Jurkat, Clone E6-1 (cell line): Measurements from ENCODE around the gene ARHGAP26.
"Not testable (repeated sequence)": the region's sequence is repeated elsewhere in the genome, so short reads cannot be mapped to it uniquely, and the experiment has no call there.

ENCODE experiments used
- DNase-seq: peaks from one replicate; pipeline ENCODE4 v3.0.0-alpha.2; 2011; ENCODE audit warnings: low read depth, low spot score
- H3K4me3 ChIP-seq: 2 replicates; pipeline ENCODE4 v1.5.1; 2011; ENCODE audit warnings: mild to moderate bottlenecking, low read length, control low read depth, moderate library complexity

ARHGAP26 gene

GRCh38 chr5:142982821-142983200, 212.6 kb downstream of the ARHGAP26 start:
- H3K4me3 ChIP-seq, result no peak overlapping the region
- DNase-seq, result no peak

- DNase-seq, result no peak
- no peak overlapping the region for H3K4me3 ChIP-seq
Measured at GRCh38 chr5:142984011-142984410, 213.8 kb downstream of the ARHGAP26 start.

DNA sequence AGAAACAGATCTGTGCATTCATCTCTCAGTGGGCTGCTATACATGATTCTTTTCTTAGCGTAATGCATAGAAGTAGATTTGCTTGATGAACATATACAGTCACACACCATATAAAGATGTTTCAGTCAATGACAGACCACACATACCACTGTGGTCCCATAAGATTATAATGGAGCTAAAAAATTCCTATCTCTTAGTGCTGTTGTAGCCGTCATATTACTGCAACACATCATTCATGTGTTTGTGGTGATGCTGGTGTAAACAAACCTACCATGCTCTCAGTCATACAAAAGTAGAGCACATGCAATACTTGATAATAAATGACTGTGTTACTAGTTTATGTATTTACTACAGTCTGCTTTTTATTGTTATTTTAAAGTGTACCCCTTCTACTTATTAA, 214.3 kb downstream of the ARHGAP26 start:
- H3K4me3 ChIP-seq, result no peak overlapping the region
- no peak for DNase-seq

- DNase-seq, H3K4me3 ChIP-seq: not testable (repeated sequence)
Measured at GRCh38 chr5:142989270-142989669, 219.1 kb downstream of the ARHGAP26 start.

GRCh38 chr5:142990073-142990472, 219.9 kb downstream of the ARHGAP26 start:
- H3K4me3 ChIP-seq, DNase-seq: not testable (repeated sequence)

DNA sequence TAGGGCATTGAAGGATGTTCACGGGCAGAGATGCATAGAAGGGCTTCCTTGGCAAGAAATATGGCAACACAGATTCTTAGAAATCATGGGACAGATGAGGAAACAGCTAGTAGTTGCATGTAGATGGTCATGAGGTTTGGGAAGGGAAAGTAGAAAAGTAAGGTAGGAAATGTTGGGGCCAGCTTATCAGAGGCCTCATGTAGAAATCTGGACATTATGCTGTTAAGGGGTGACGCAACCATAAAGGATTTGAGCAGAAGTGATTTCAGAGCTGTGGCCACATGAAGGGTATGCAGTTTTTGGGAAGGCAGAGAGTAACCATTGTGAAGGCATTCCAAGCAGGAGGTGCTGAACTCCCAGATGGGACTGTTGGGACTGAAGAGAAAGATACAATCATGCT, 224.0 kb downstream of the ARHGAP26 start:
- H3K4me3 ChIP-seq, result no peak overlapping the region
- DNase-seq, result no peak

DNA sequence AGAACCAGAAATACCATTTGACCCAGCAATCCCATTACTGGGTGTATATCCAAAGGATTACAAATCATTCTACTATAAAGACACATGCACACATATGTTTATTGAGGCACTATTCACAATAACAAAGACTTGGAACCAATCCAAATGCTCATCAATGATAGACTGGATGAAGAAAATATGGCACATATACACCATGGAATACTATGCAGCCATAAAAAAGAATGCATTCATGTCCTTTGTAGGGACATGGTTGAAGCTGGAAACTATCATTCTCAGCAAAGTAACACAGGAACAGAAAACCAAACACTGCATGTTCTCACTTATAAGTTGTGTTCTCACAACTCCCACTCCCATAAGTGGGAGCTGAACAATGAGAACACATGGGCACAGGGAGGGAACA, 225.4 kb downstream of the ARHGAP26 start:
- not testable (repeated sequence) for DNase-seq, H3K4me3 ChIP-seq

DNA sequence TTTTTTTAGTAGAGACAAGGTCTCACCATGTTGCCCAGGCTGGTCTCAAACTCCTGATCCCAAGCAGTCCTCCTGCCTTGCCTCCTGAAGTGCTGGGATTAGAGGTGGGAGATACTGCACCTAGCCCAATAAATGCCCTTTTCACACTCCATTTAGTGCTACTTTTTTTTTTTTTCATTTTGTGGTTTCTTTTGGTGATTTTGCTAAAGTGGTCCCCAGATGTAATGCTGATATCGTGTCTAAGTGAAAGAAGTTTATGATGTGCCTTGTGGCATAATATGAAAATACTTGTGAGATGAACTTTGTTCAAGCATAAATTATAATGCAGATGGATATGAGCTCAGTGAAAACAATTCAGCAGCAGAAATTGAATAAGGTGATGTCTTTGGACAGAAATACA, 227.4 kb downstream of the ARHGAP26 start:
- H3K4me3 ChIP-seq, result no peak overlapping the region
- no peak for DNase-seq

GRCh38 chr5:142998316-142999020, 228.3 kb downstream of the ARHGAP26 start:
- no peak overlapping the region for H3K4me3 ChIP-seq
- no peak for DNase-seq

DNA sequence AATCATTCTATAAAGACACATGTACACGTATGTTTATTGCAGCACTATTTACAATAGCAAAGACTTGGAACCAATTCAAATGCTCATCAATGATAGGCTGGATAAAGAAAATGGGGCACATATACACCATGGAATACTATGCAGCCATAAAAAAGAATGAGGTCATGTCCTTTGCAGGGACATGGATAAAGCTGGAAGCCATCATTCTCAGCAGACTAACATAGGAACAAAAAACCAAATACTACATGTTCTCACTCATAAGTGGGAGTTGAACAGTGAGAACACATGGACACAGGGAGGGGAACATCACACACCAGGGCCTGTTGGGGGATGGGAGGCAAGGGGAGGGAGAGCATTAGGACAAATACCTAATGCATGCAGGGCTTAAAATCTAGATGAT, 230.4 kb downstream of the ARHGAP26 start:
- H3K4me3 ChIP-seq, DNase-seq: not testable (repeated sequence)

DNA sequence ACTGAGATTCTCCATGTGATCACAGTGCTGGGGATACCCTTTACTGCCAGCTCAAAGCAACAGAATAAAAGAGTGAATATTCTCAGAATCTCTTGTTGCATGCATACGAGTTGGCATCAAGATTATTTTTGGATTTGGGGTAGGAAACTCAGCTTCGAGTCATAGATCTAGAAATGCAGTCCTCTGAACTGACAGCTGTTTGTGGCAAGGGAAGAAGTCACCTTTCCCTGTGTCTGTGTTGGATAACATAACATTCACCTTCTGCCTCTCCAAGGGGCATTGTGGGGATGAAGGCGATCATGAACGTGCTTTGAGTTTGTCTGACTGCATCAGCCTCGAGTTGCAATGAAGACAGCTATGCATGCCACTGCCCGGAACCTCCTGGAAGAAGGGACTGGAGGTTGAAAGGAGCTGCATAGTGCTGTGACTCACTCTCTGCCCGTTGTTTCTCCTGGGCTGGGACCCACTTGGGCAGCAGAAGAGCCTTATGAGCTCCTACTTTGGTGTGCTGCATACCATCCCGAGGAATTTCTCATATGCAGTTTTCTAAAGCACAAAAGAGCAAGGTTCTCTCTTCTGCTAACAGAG, 231.7 kb downstream of the ARHGAP26 start:
- H3K4me3 ChIP-seq, result no peak overlapping the region
- DNase-seq, result no peak

DNA sequence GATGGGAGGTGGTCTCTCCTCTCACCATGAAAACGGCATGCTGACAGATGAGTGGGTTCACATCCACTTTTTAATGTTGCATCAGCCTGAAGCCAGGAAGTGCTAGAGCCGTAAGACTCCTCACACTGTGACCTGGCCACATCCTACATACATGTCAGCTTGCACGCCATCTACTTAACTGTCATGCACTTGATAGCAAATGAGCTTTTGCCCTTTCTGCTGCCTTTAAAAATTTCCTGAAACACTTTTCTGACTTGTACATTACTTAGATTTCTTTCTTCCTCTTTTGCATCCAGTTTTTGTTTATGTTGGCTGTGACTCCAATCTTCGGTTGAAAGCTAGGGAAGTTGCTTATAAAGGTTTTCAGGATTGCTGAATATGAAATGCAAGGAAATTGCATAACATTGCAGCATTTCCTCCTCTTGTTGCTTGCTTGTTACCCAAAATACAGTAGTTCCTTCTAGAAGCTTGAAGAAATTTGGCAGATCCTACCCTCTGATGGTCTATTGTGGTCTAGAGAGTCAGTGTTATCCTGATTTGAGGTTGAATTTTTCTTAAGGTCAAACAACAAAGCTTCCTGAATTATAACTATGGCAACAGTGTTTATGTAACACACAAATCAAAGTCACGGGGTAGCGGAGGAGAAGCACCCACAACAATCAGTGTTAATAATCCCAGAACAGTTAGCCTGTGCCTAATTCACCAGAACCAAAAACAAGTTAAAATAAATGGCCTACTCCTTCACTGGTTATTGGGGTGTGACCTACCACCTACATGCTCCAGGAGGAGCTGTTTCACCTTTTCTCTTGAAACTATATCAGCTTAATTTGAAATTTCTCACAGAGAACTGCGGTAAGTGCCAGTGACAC, 232.5 kb downstream of the ARHGAP26 start:
- peak overlapping the region; percentile 4 for H3K4me3 ChIP-seq
- peak; percentile 87 for DNase-seq

- H3K4me3 ChIP-seq, result no peak overlapping the region
- DNase-seq, result no peak
Measured at GRCh38 chr5:143003328-143003636, 233.1 kb downstream of the ARHGAP26 start.

DNA sequence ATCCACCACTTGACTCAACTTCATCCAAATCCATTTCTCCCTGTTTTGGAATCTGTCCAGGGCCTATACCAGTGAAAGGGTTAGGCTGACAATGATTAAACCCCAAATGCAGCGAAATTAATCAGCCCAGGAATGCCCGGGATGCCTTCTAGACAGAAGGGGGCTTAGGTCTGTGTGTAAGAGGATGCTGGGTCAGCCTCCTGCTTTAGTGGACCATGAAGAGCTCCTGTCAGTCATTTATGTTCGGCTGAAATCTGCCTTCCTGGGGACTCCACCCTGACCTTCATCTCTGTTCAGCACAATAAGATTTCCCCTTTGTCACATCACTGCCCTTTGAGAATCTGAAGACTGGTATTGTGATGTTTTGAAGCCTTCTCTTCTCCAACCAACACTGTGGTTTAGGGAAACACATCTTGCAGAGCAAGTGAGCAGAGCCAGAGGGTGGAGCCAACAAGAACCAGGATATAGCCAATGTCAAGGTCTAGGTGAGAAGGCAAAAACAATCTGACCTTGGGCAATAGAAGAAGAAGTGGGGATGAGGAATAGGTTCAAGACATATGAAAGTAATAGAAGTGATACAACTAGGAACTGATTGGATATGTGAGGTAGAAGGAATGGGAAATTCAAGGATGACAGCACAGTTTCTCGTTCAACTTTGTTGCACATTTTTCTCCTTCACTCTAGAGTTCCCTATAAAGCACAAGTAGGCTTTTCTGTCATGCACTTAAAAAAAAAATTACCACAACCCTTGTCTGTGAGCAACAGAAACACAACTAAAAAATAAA, 234.4 kb downstream of the ARHGAP26 start:
- DNase-seq, result no peak

DNA sequence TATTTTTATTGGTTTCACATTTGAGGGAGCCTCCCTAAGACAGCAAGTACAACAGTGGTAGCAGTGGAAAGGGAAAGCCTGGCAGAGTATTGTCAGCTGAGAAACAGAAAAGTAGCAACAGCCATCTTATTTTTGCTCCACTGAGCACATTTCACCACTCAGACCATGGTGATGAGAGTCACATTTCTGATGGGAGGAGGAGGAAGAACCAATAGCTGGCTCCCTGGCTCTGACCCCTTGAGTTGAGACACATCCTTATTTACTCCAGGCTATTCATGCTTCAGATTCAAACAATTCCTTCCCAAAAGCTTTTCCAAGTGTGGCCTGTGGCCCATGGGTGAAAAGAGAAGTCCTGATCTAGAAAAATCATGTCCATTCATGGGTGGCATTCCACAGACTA, 236.3 kb downstream of the ARHGAP26 start:
- H3K4me3 ChIP-seq, result no peak overlapping the region
- no peak for DNase-seq

More for the DNA sequence above, 234.4 kb downstream of the ARHGAP26 start:
- no peak overlapping the region for H3K4me3 ChIP-seq

DNA sequence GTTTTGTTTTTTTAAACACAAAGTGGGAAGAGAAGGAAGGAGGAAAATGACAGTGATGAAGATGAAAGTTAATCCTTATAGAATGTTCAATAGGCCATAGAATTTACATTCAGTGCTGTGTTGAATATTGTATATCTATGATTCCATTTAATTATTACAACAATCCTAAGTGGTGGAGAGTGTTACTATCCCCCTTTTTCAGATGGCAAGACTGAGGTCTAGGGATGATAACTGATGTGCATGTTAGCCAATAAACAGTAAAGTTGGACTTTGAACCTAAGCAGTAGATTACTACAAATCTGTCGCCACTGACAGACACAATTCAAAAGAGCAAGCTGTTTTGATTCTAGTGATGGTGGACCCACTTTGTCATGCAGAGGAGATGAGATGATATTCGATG, 237.9 kb downstream of the ARHGAP26 start:
- DNase-seq, result no peak
- H3K4me3 ChIP-seq, result no peak overlapping the region

DNA sequence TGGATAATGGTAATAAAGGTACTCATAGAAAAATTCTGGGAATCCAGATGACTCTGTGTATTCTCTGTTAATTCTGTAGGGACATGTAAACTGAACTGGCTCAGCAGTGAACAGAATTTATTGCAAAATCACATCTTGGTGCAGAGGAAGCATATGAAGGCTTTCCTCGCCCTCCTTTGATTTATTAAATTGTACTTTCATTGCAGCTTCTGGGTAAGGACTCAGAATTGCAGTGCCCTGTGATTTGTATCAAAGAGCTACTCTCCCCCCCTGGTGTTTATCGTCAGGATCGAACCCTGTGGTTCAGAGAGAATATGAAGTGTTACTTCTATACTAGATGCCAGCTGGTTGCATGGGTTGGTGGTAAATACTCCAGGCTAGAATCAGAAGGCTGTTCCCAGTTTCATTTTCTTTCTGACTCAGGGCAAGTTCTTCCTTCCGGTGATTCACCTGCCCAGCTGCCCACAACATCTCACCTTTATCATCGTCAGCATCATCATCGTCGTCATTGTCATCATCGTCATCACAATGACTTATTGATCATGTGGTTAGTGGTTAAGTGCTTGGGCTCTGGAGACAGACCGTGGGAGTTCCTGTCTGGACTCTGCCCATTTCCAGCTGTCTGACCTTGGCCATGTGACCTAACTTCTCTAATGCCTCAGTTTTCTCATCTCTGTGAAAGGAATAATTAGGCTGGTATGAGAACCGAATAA, 238.8 kb downstream of the ARHGAP26 start:
- DNase-seq, result no peak
- H3K4me3 ChIP-seq, result no peak overlapping the region

DNA sequence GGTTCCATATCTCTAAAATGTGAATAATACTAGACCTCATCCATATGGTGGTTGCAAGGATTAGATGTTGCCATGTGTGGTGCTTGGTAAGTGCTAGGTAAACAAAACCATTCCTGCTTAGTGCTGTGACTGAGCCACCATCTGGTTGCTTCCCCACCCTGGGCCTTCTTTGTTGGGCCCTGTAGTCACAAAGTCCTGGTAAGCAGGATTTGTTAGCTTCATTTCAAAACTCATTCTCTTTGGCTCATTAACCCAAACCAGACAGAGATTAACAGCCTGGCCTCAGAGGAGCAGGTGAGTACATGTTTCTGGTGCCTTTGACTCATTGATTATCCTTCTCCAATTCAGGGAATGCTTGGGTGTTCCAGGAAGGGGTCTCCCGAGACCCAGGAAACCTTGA, 240.2 kb downstream of the ARHGAP26 start:
- no peak overlapping the region for H3K4me3 ChIP-seq
- no peak for DNase-seq

- H3K4me3 ChIP-seq, result no peak overlapping the region
- no peak for DNase-seq
Measured at GRCh38 chr5:143011585-143011984, 241.4 kb downstream of the ARHGAP26 start.
